ENCODE measurements around the gene KIF1B.

Gene KIF1B

GRCh38 chr1:10181154-10181553 is 29.2 kb upstream of the KIF1B start:
- TF ChIP-seq ZFP3 (CRISPR knock-in tag; IDR thresholded peaks at IDR 0.05): no peak
- ATAC-seq: no peak; the same call in 2 of the 3 replicates

- TF ChIP-seq POU6F1 (CRISPR knock-in tag; IDR thresholded peaks at IDR 0.05; ENCODE audit: borderline replicate concordance, low read depth) (no peak), ZFP30 (CRISPR knock-in tag; IDR thresholded peaks at IDR 0.05) (no peak), ZNF565 (CRISPR knock-in tag; conservative IDR thresholded peaks at IDR 0.05; ENCODE audit: low read depth) (no peak), CREB5 (CRISPR knock-in tag; IDR thresholded peaks at IDR 0.05; ENCODE audit: low read depth) (no peak), ZNF8 (CRISPR knock-in tag; IDR thresholded peaks at IDR 0.05) (no peak), ESRRG (CRISPR knock-in tag; IDR thresholded peaks at IDR 0.05) (no peak), CSRNP3 (CRISPR knock-in tag; IDR thresholded peaks at IDR 0.05) (no peak), ZC3H10 (CRISPR knock-in tag; IDR thresholded peaks at IDR 0.05) (no peak), TOX (CRISPR knock-in tag; IDR thresholded peaks at IDR 0.05; ENCODE audit: borderline replicate concordance) (no peak), PPARA (CRISPR knock-in tag; IDR thresholded peaks at IDR 0.05; ENCODE audit: borderline replicate concordance) (no peak), ZNF70 (CRISPR knock-in tag; IDR thresholded peaks at IDR 0.05) (no peak), RARB (CRISPR knock-in tag; IDR thresholded peaks at IDR 0.05) (no peak), GLIS3 (CRISPR knock-in tag; IDR thresholded peaks at IDR 0.05) (no peak), ISL1 (CRISPR knock-in tag; IDR thresholded peaks at IDR 0.05) (no peak), TCF4 (CRISPR knock-in tag; IDR thresholded peaks at IDR 0.05; ENCODE audit: borderline replicate concordance) (no peak), ARNTL (CRISPR knock-in tag; IDR thresholded peaks at IDR 0.05; ENCODE audit: borderline replicate concordance, low read depth) (no peak), BACH2 (CRISPR knock-in tag; IDR thresholded peaks at IDR 0.05; ENCODE audit: borderline replicate concordance) (no peak)
- no peak for ATAC-seq
Measured at GRCh38 chr1:10185759-10186158, 24.6 kb upstream of the KIF1B start.

GRCh38 chr1:10186331-10187025 is 23.9 kb upstream of the KIF1B start:
- TF ChIP-seq ZNF565 (CRISPR knock-in tag; conservative IDR thresholded peaks at IDR 0.05; ENCODE audit: low read depth) (no peak), BACH2 (CRISPR knock-in tag; IDR thresholded peaks at IDR 0.05; ENCODE audit: borderline replicate concordance) (no peak)
- ATAC-seq: no peak

- TF ChIP-seq RARB (CRISPR knock-in tag; IDR thresholded peaks at IDR 0.05) (no peak), ZNF8 (CRISPR knock-in tag; IDR thresholded peaks at IDR 0.05) (no peak), ZFP3 (CRISPR knock-in tag; IDR thresholded peaks at IDR 0.05) (no peak), ZNF565 (CRISPR knock-in tag; conservative IDR thresholded peaks at IDR 0.05; ENCODE audit: low read depth) (no peak), ZNF70 (CRISPR knock-in tag; IDR thresholded peaks at IDR 0.05) (no peak), CSRNP3 (CRISPR knock-in tag; IDR thresholded peaks at IDR 0.05) (no peak), PPARA (CRISPR knock-in tag; IDR thresholded peaks at IDR 0.05; ENCODE audit: borderline replicate concordance) (no peak), BACH2 (CRISPR knock-in tag; IDR thresholded peaks at IDR 0.05; ENCODE audit: borderline replicate concordance) (no peak), SNAI2 (CRISPR knock-in tag; IDR thresholded peaks at IDR 0.05) (no peak), TSHZ2 (CRISPR knock-in tag; IDR thresholded peaks at IDR 0.05) (no peak), CSDC2 (CRISPR knock-in tag; IDR thresholded peaks at IDR 0.05) (no peak), TCF4 (CRISPR knock-in tag; IDR thresholded peaks at IDR 0.05; ENCODE audit: borderline replicate concordance) (no peak), ESRRG (CRISPR knock-in tag; IDR thresholded peaks at IDR 0.05) (no peak), CREB5 (CRISPR knock-in tag; IDR thresholded peaks at IDR 0.05; ENCODE audit: low read depth) (no peak), ZC3H10 (CRISPR knock-in tag; IDR thresholded peaks at IDR 0.05) (no peak), TOX (CRISPR knock-in tag; IDR thresholded peaks at IDR 0.05; ENCODE audit: borderline replicate concordance) (no peak)
- no peak for ATAC-seq
Measured at GRCh38 chr1:10187026-10187334, 23.4 kb upstream of the KIF1B start.

All from SK-N-SH treated with all-trans-retinoic acid at 6 μM for 48 hours (cell line).